ENCODE data around the gene SETD2. TPM values are rescaled to one million over a fixed set of nuclear protein-coding genes. Genes with fewer than 3 reads are reported as not detected.
"Not testable (repeated sequence)": the region's sequence is repeated elsewhere in the genome, so short reads cannot be mapped to it uniquely, and the experiment has no call there.

Gene SETD2
- total RNA-seq, 1 experiment from 2014 or later: 28.8 TPM

GRCh38 chr3:47149339-47149933, 14.5 kb downstream of the SETD2 start:
- Histone ChIP-seq H3K9me3 (ENCODE audit: low read depth, low read length, poor library complexity, severe bottlenecking) (no peaks in the 10 kb centered on the region), H3K27ac (ENCODE audit: low read depth, low read length, poor library complexity, severe bottlenecking) (no peak overlapping the region), H3K4me1 (ENCODE audit: insufficient read depth, low read length, poor library complexity, severe bottlenecking) (no peaks in the 10 kb centered on the region), H3K27me3 (replicated peaks; ENCODE audit: insufficient read depth, low read depth, low read length, poor library complexity) (no peaks in the 10 kb centered on the region), H3K4me3 (ENCODE audit: low read depth, low read length, poor library complexity, severe bottlenecking) (no peak overlapping the region), H3K36me3 (ENCODE audit: insufficient read depth, low read length, poor library complexity, severe bottlenecking) (no peaks in the 10 kb centered on the region)
- DNase-seq (ENCODE audit: low spot score): no peak
- CTCF ChIA-PET: no interaction called here
- no peak for TF ChIP-seq EZH2 (IDR thresholded peaks at IDR 0.05; ENCODE audit: borderline replicate concordance, low read depth, low read length, poor library complexity, severe bottlenecking)
- TF ChIP-seq CTCF (conservative IDR thresholded peaks at IDR 0.05; ENCODE audit: low read depth, low read length): no peak
- no TSS peak for BruUV-seq (replicated peaks)
- POLR2A ChIA-PET (ENCODE audit: low non-redundant PET): interaction anchor here (0.5 kb wide), 1 partner anchor 8 kb away, joined by 3 read pairs; no protein-coding TSS in a partner anchor
- intact Hi-C loops (cut with micrococcal nuclease; ENCODE audit: unreplicated experiment): no loop called here

GRCh38 chr3:47145272-47145671, 18.6 kb downstream of the SETD2 start:
- no peak for DNase-seq (ENCODE audit: low spot score)
- no peaks in the 10 kb centered on the region for H3K36me3 ChIP-seq (ENCODE audit: insufficient read depth, low read length, poor library complexity, severe bottlenecking)
- no peaks in the 10 kb centered on the region for H3K9me3 ChIP-seq (ENCODE audit: low read depth, low read length, poor library complexity, severe bottlenecking)
- ChIA-PET CTCF (no interaction called here), POLR2A (ENCODE audit: low non-redundant PET) (interaction anchor here (0.6 kb wide), 1 partner anchor 19 kb away, joined by 3 read pairs; the partner anchor contains the start of gene SETD2)
- intact Hi-C loops (cut with micrococcal nuclease; ENCODE audit: unreplicated experiment): no loop called here
- peaks cover 6% of the 10 kb centered on the region for H3K4me1 ChIP-seq (ENCODE audit: insufficient read depth, low read length, poor library complexity, severe bottlenecking)
- no TSS peak for BruUV-seq (replicated peaks)
- H3K27ac ChIP-seq (ENCODE audit: low read depth, low read length, poor library complexity, severe bottlenecking): no peak overlapping the region
- H3K4me3 ChIP-seq (ENCODE audit: low read depth, low read length, poor library complexity, severe bottlenecking): no peak overlapping the region
- no peak for TF ChIP-seq EZH2 (IDR thresholded peaks at IDR 0.05; ENCODE audit: borderline replicate concordance, low read depth, low read length, poor library complexity, severe bottlenecking)
- no peak for TF ChIP-seq CTCF (conservative IDR thresholded peaks at IDR 0.05; ENCODE audit: low read depth, low read length)
- H3K27me3 ChIP-seq (replicated peaks; ENCODE audit: insufficient read depth, low read depth, low read length, poor library complexity): no peaks in the 10 kb centered on the region

GRCh38 chr3:47143068-47143467, 20.8 kb downstream of the SETD2 start:
- H3K4me1 ChIP-seq (ENCODE audit: insufficient read depth, low read length, poor library complexity, severe bottlenecking): peaks cover 6% of the 10 kb centered on the region
- no peak for TF ChIP-seq EZH2 (IDR thresholded peaks at IDR 0.05; ENCODE audit: borderline replicate concordance, low read depth, low read length, poor library complexity, severe bottlenecking)
- TF ChIP-seq CTCF (conservative IDR thresholded peaks at IDR 0.05; ENCODE audit: low read depth, low read length): no peak
- no peaks in the 10 kb centered on the region for H3K9me3 ChIP-seq (ENCODE audit: low read depth, low read length, poor library complexity, severe bottlenecking)
- DNase-seq (ENCODE audit: low spot score): no peak
- intact Hi-C loops (cut with micrococcal nuclease; ENCODE audit: unreplicated experiment): no loop called here
- CTCF ChIA-PET: no interaction called here
- H3K4me3 ChIP-seq (ENCODE audit: low read depth, low read length, poor library complexity, severe bottlenecking): no peak overlapping the region
- POLR2A ChIA-PET (ENCODE audit: low non-redundant PET): no interaction called here
- H3K27ac ChIP-seq (ENCODE audit: low read depth, low read length, poor library complexity, severe bottlenecking): no peak overlapping the region
- H3K27me3 ChIP-seq (replicated peaks; ENCODE audit: insufficient read depth, low read depth, low read length, poor library complexity): no peaks in the 10 kb centered on the region
- no peaks in the 10 kb centered on the region for H3K36me3 ChIP-seq (ENCODE audit: insufficient read depth, low read length, poor library complexity, severe bottlenecking)
- BruUV-seq (replicated peaks): no TSS peak

- H3K4me3 ChIP-seq (ENCODE audit: low read depth, low read length, poor library complexity, severe bottlenecking); BruUV-seq (replicated peaks); POLR2A ChIA-PET (ENCODE audit: low non-redundant PET); H3K27me3 ChIP-seq (replicated peaks; ENCODE audit: insufficient read depth, low read depth, low read length, poor library complexity); H3K9me3 ChIP-seq (ENCODE audit: low read depth, low read length, poor library complexity, severe bottlenecking); H3K4me1 ChIP-seq (ENCODE audit: insufficient read depth, low read length, poor library complexity, severe bottlenecking); H3K36me3 ChIP-seq (ENCODE audit: insufficient read depth, low read length, poor library complexity, severe bottlenecking); CTCF ChIA-PET; intact Hi-C loops (cut with micrococcal nuclease; ENCODE audit: unreplicated experiment); H3K27ac ChIP-seq (ENCODE audit: low read depth, low read length, poor library complexity, severe bottlenecking); DNase-seq (ENCODE audit: low spot score): not testable (repeated sequence)
Observed at GRCh38 chr3:47142536-47142935, 21.4 kb downstream of the SETD2 start.

GRCh38 chr3:47140973-47141461, 22.9 kb downstream of the SETD2 start:
- intact Hi-C loops (cut with micrococcal nuclease; ENCODE audit: unreplicated experiment); DNase-seq (ENCODE audit: low spot score); H3K27me3 ChIP-seq (replicated peaks; ENCODE audit: insufficient read depth, low read depth, low read length, poor library complexity); H3K4me1 ChIP-seq (ENCODE audit: insufficient read depth, low read length, poor library complexity, severe bottlenecking); H3K9me3 ChIP-seq (ENCODE audit: low read depth, low read length, poor library complexity, severe bottlenecking); H3K4me3 ChIP-seq (ENCODE audit: low read depth, low read length, poor library complexity, severe bottlenecking); CTCF ChIA-PET; BruUV-seq (replicated peaks); H3K36me3 ChIP-seq (ENCODE audit: insufficient read depth, low read length, poor library complexity, severe bottlenecking); H3K27ac ChIP-seq (ENCODE audit: low read depth, low read length, poor library complexity, severe bottlenecking): not testable (repeated sequence)
- POLR2A ChIA-PET (ENCODE audit: low non-redundant PET): interaction anchor here (0.6 kb wide), 1 partner anchor 9 kb away, joined by 3 read pairs; no protein-coding TSS in a partner anchor

All from A673 (cell line).